ENCODE results near the gene WDR64. TPM values are rescaled to one million over a fixed set of nuclear protein-coding genes. Genes with fewer than 3 reads are reported as not detected.

WDR64 gene
- total RNA-seq (2021) (not detected in 2 replicates), Bru-seq, nascent RNA (percentile 13 among the genes with signal in this experiment), BruChase-seq, experiment 1, labeled RNA remaining after a 2-hour chase (percentile 14 among the genes with signal in this experiment), BruChase-seq, experiment 2, labeled RNA remaining after a 6-hour chase (percentile 8 among the genes with signal in this experiment)
- long read RNA-seq, partial matches to known transcripts, result 0 of 2 reads
- long read RNA-seq, other reads (novel, unspliced or antisense), result 2 of 2 reads

DNA sequence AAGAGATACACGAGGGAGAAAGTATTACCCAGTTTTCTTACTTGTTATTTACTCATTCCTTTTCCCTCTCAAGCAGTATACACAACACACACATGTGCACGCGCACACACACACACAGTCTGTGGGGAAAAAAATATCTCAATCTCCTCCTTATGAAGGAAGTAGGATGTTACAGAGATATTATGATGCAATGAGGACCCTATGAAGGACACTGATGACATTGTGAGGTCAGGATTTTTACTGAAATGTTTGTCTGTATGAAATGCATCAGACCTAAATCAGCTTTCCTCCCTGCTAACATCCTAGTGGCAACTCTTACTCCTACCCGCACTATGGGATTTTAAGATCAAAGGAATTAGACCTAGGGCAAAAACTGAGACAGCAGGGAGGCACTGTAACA, at the start of gene WDR64:
WDR64 (plus strand) TSS at position 270 of the 400 bp plus-strand sequence. CDS start 204 bp downstream, outside the sequence.
- CTCF ChIA-PET, result no interaction called here
- Histone ChIP-seq H3K4me2 (no peak within 1 kb of the TSS), H3K9me3 (ENCODE audit: insufficient read depth, low read depth) (no peaks in the 10 kb centered on the region), H3K27ac (no peak within 1 kb of the TSS), H3K79me2 (ENCODE audit: low read depth) (no peaks in the 10 kb centered on the region), H3K27me3 (ENCODE audit: insufficient read depth, low read depth) (no peaks in the 10 kb centered on the region), H3F3A (ENCODE audit: insufficient read depth, low read depth) (no peaks in the 10 kb centered on the region), H2AFZ (no peak within 1 kb of the TSS), H3K4me1 (replicated peaks; ENCODE audit: insufficient read depth) (no peaks in the 10 kb centered on the region), H3K36me3 (ENCODE audit: low read depth) (no peaks in the 10 kb centered on the region), H4K20me1 (ENCODE audit: insufficient read depth) (no peaks in the 10 kb centered on the region), H3K9me2 (ENCODE audit: insufficient read depth) (no peaks in the 10 kb centered on the region; the same call in 1 of the 2 replicates), H3K4me3 (no peak within 1 kb of the TSS)
- no peak for DNase-seq
- no TSS peak for BruUV-seq (replicated peaks)
- intact Hi-C loops (cut with micrococcal nuclease; ENCODE audit: unreplicated experiment), result no loop called here
- POLR2A ChIA-PET (ENCODE audit: unreplicated experiment), result no interaction called here
- no peak for TF ChIP-seq EZH2 (IDR thresholded peaks at IDR 0.05; ENCODE audit: low read depth)
- TF ChIP-seq, protein P1, sequence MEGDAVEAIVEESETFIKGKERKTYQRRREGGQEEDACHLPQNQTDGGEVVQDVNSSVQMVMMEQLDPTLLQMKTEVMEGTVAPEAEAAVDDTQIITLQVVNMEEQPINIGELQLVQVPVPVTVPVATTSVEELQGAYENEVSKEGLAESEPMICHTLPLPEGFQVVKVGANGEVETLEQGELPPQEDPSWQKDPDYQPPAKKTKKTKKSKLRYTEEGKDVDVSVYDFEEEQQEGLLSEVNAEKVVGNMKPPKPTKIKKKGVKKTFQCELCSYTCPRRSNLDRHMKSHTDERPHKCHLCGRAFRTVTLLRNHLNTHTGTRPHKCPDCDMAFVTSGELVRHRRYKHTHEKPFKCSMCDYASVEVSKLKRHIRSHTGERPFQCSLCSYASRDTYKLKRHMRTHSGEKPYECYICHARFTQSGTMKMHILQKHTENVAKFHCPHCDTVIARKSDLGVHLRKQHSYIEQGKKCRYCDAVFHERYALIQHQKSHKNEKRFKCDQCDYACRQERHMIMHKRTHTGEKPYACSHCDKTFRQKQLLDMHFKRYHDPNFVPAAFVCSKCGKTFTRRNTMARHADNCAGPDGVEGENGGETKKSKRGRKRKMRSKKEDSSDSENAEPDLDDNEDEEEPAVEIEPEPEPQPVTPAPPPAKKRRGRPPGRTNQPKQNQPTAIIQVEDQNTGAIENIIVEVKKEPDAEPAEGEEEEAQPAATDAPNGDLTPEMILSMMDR (conservative IDR thresholded peaks at IDR 0.05), result no peak

DNA sequence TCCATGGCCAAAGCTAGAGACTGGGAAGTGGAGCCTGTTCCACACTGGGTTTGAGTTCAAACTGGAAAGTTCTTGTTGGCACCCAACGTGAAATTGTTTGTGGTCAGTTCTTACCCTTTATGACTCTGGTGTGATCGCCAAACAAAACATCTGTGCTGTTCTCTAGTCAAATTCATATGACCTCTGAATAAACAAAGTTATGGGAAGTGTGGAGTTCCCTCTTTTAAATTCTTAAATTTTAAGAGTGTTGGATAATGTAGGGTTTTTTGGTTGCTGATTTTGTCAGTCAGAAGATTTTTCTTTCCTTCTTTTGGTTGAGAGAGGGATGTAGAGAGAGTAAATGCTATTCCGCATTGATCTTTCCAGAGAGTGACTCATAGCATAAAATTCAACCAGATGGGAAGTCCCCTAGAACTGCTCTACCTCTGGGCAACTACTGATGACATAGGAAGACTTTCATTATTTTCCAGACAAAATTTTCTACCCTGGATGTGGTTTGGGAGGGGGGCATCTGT, 48.3 kb upstream of the WDR64 start:
- Histone ChIP-seq H3K27ac (no peak overlapping the region), H3F3A (ENCODE audit: insufficient read depth, low read depth) (no peaks in the 10 kb centered on the region), H3K9me2 (ENCODE audit: insufficient read depth) (no peaks in the 10 kb centered on the region), H3K27me3 (ENCODE audit: insufficient read depth, low read depth) (no peaks in the 10 kb centered on the region), H3K4me2 (no peak overlapping the region), H3K9me3 (ENCODE audit: insufficient read depth, low read depth) (no peaks in the 10 kb centered on the region; the same call in 1 of the 2 replicates), H3K36me3 (ENCODE audit: low read depth) (peaks cover 12% of the 10 kb centered on the region; the same call in 1 of the 2 replicates), H2AFZ (no peak overlapping the region), H3K4me1 (replicated peaks; ENCODE audit: insufficient read depth) (peaks cover 10% of the 10 kb centered on the region; the same call in 1 of the 2 replicates), H4K20me1 (ENCODE audit: insufficient read depth) (no peaks in the 10 kb centered on the region), H3K4me3 (no peak overlapping the region), H3K79me2 (ENCODE audit: low read depth) (no peaks in the 10 kb centered on the region)
- no peak for TF ChIP-seq EZH2 (IDR thresholded peaks at IDR 0.05; ENCODE audit: low read depth)
- TF ChIP-seq, protein P1 (conservative IDR thresholded peaks at IDR 0.05), result no peak
- no peak for DNase-seq
- intact Hi-C loops (cut with micrococcal nuclease; ENCODE audit: unreplicated experiment), result no loop called here
- BruUV-seq (replicated peaks), result no TSS peak
- CTCF ChIA-PET, result no interaction called here
- POLR2A ChIA-PET (ENCODE audit: unreplicated experiment), result no interaction called here

DNA sequence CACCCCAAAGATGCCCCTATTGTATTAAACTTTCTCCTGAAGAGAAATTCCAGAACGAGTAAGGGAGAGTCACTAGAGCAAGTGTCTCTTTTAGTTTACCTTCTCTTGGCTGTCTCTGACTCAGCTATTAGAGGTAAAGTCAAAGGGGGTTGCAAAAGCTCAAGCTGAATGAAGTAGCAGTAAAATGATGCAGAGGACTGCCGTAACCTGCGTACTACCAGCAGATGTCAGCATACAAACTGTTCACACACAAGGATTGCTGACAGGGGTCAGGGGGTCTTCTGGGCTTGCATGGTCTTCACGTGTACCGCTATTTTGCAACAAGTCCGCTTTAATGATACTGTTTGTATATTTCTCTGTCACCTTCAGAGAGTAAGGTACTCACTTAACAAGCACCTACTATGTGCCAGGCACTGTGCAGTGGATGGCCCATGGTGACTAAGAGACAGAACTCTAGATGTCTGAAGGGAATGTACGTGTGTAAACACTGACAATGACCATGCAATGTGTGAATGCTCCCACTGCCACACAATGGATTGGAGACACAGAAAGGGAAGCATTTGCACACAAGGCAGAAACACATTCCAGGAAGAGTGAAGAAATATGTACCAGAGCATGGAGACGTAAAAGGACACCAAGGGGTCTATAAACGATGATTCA, 46.8 kb upstream of the WDR64 start:
- Histone ChIP-seq H3K4me2 (no peak overlapping the region), H3K79me2 (ENCODE audit: low read depth) (no peaks in the 10 kb centered on the region), H3K9me3 (ENCODE audit: insufficient read depth, low read depth) (no peaks in the 10 kb centered on the region; the same call in 1 of the 2 replicates), H4K20me1 (ENCODE audit: insufficient read depth) (no peaks in the 10 kb centered on the region), H2AFZ (no peak overlapping the region), H3K4me1 (replicated peaks; ENCODE audit: insufficient read depth) (peaks cover 17% of the 10 kb centered on the region), H3F3A (ENCODE audit: insufficient read depth, low read depth) (no peaks in the 10 kb centered on the region), H3K27me3 (ENCODE audit: insufficient read depth, low read depth) (no peaks in the 10 kb centered on the region), H3K27ac (no peak overlapping the region), H3K9me2 (ENCODE audit: insufficient read depth) (no peaks in the 10 kb centered on the region), H3K4me3 (no peak overlapping the region), H3K36me3 (ENCODE audit: low read depth) (peaks cover 12% of the 10 kb centered on the region; the same call in 1 of the 2 replicates)
- DNase-seq, result no peak
- BruUV-seq (replicated peaks), result no TSS peak
- TF ChIP-seq, protein P1 (conservative IDR thresholded peaks at IDR 0.05), result peak; percentile 21; the same call in 1 of the 2 replicates
- TF ChIP-seq EZH2 (IDR thresholded peaks at IDR 0.05; ENCODE audit: low read depth), result no peak
- CTCF ChIA-PET, result no interaction called here
- intact Hi-C loops (cut with micrococcal nuclease; ENCODE audit: unreplicated experiment), result no loop called here
- POLR2A ChIA-PET (ENCODE audit: unreplicated experiment), result interaction anchor here (0.6 kb wide), 1 partner anchor 325 kb away, joined by 3 read pairs; no protein-coding TSS in a partner anchor
